SJCRH30 (cell line): ENCODE measurements around the gene PIK3R3. TPM values are rescaled to one million over a fixed set of nuclear protein-coding genes. Genes with fewer than 3 reads are reported as not detected.
"Not testable (repeated sequence)": the region's sequence is repeated elsewhere in the genome, so short reads cannot be mapped to it uniquely, and the experiment has no call there.

ENCODE experiments used
- DNase-seq, 2 experiments: peaks; one replicate each; pipeline ENCODE4 v3.0.0-alpha.2; 2015 to 2020
- H3K27ac ChIP-seq: fragments of 250-450 bp; sonication (Bioruptor Pico); 2 replicates; pipeline ENCODE4 v1.5.1; 2020; ENCODE audit warnings: mild to moderate bottlenecking, moderate library complexity
- H3K27me3 ChIP-seq: fragments of 250-450 bp; sonication (Bioruptor Pico); 2 replicates; pipeline ENCODE4 v1.5.1; 2020; ENCODE audit warnings: mild to moderate bottlenecking, moderate library complexity
- H3K36me3 ChIP-seq: fragments of 250-450 bp; sonication (Bioruptor Pico); 2 replicates; pipeline ENCODE4 v1.5.1; 2020; ENCODE audit warnings: mild to moderate bottlenecking, moderate library complexity
- H3K4me1 ChIP-seq: fragments of 250-450 bp; sonication (Bioruptor Pico); 2 replicates; pipeline ENCODE4 v1.5.1; 2020; ENCODE audit warnings: mild to moderate bottlenecking, moderate library complexity
- H3K4me3 ChIP-seq: fragments of 250-450 bp; sonication (Bioruptor Pico); 2 replicates; pipeline ENCODE4 v1.5.1; 2020; ENCODE audit warnings: mild to moderate bottlenecking, moderate library complexity
- H3K9me3 ChIP-seq: fragments of 250-450 bp; sonication (Bioruptor Pico); replicated peaks from 2 replicates; pipeline ENCODE4 v1.5.1; 2020; ENCODE audit warnings: mild to moderate bottlenecking, moderate library complexity
- total RNA-seq: library from RNA; depleted of rRNA; stranded (reverse); fragments of >200 nt; shearing (Covaris generic); gene quantifications from 2 replicates; pipeline ENCODE4 v1.2.3, GENCODE V29; 2014

PIK3R3 gene
- total RNA-seq, 1 experiment from 2014 or later = 23.5 TPM

- DNase-seq = no peak
- Histone ChIP-seq H3K9me3 (peaks cover 7% of the 10 kb centered on the region), H3K36me3 (peaks cover 6% of the 10 kb centered on the region; the same call in 1 of the 2 replicates), H3K4me1 (peaks cover 3% of the 10 kb centered on the region; the same call in 1 of the 2 replicates), H3K27ac (no peak overlapping the region), H3K27me3 (no peaks in the 10 kb centered on the region), H3K4me3 (no peak overlapping the region)
Observed at GRCh38 chr1:46099215-46099614, 33.2 kb downstream of the PIK3R3 start.

GRCh38 chr1:46098027-46098712 lies 34.3 kb downstream of the PIK3R3 start:
- H3K27me3 ChIP-seq = no peaks in the 10 kb centered on the region
- DNase-seq = no peak
- peaks cover 7% of the 10 kb centered on the region for H3K9me3 ChIP-seq
- no peak overlapping the region for H3K27ac ChIP-seq
- peaks cover 3% of the 10 kb centered on the region; the same call in 1 of the 2 replicates for H3K4me1 ChIP-seq
- no peak overlapping the region for H3K4me3 ChIP-seq
- peaks cover 6% of the 10 kb centered on the region; the same call in 1 of the 2 replicates for H3K36me3 ChIP-seq

GRCh38 chr1:46097149-46097472 lies 35.3 kb downstream of the PIK3R3 start:
- Histone ChIP-seq H3K27me3 (no peaks in the 10 kb centered on the region), H3K4me1 (peaks cover 3% of the 10 kb centered on the region; the same call in 1 of the 2 replicates), H3K36me3 (peaks cover 6% of the 10 kb centered on the region; the same call in 1 of the 2 replicates), H3K27ac (no peak overlapping the region), H3K4me3 (no peak overlapping the region), H3K9me3 (peaks cover 7% of the 10 kb centered on the region)
- no peak for DNase-seq

GRCh38 chr1:46096269-46097148 lies 35.9 kb downstream of the PIK3R3 start:
- Histone ChIP-seq H3K27me3 (no peaks in the 10 kb centered on the region), H3K27ac (no peak overlapping the region), H3K4me1 (peaks cover 3% of the 10 kb centered on the region; the same call in 1 of the 2 replicates), H3K9me3 (peaks cover 7% of the 10 kb centered on the region), H3K36me3 (peaks cover 5% of the 10 kb centered on the region; the same call in 1 of the 2 replicates), H3K4me3 (no peak overlapping the region)
- peak in 1 of 2 experiments; percentile 13 for DNase-seq

DNA sequence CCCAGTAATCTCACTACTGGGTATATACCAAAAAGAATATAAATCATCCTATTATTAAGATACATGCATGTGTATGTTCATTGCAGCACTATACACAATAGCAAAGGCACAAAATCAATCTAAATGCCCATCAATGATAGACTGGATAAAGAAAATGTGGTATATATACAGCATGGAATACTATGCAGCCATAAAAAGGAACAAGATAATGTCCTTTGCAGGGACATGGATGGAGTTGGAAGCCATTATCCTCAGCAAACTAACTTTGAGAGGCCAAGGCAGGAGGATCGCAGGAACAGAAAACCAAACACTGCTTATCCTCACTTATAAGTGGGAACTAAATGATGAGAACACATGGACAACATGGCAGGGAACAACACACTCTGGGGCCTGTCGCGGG lies 37.3 kb downstream of the PIK3R3 start:
- H3K36me3 ChIP-seq, H3K27me3 ChIP-seq, DNase-seq, H3K27ac ChIP-seq, H3K9me3 ChIP-seq, H3K4me1 ChIP-seq, H3K4me3 ChIP-seq: not testable (repeated sequence)

GRCh38 chr1:46094471-46095005 lies 37.9 kb downstream of the PIK3R3 start:
- Histone ChIP-seq H3K4me3 (no peak overlapping the region), H3K9me3 (peaks cover 5% of the 10 kb centered on the region), H3K27ac (no peak overlapping the region), H3K27me3 (no peaks in the 10 kb centered on the region), H3K4me1 (peaks cover 3% of the 10 kb centered on the region; the same call in 1 of the 2 replicates), H3K36me3 (peaks cover 3% of the 10 kb centered on the region; the same call in 1 of the 2 replicates)
- no peak for DNase-seq

GRCh38 chr1:46093832-46094231 lies 38.6 kb downstream of the PIK3R3 start:
- H3K9me3 ChIP-seq, H3K27ac ChIP-seq, H3K27me3 ChIP-seq, H3K4me1 ChIP-seq, H3K36me3 ChIP-seq, H3K4me3 ChIP-seq, DNase-seq: not testable (repeated sequence)

GRCh38 chr1:46087891-46088290 lies 44.5 kb downstream of the PIK3R3 start:
- DNase-seq = no peak
- Histone ChIP-seq H3K27me3 (no peaks in the 10 kb centered on the region), H3K4me1 (no peaks in the 10 kb centered on the region), H3K36me3 (no peaks in the 10 kb centered on the region), H3K9me3 (no peaks in the 10 kb centered on the region), H3K4me3 (no peak overlapping the region), H3K27ac (no peak overlapping the region)

DNA sequence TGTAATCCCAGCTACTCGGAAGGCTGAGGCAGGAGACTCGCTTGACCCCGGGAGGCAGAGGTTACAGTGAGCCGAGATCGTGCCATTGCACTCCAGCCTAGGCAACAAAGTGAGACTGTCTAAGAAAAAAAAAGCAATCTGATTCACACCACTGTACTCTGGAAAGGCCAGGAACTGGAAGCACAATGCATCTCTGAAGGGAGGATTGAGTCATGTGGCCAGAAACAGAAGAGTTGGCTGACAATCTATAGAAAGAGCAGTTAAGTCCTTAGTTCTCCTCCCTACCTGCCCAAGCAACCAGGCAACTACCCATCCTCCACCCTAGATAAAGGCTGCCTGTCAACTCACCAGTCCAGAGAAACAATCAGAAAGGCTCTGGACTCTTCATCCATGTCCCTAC lies 45.9 kb downstream of the PIK3R3 start:
- no peaks in the 10 kb centered on the region for H3K9me3 ChIP-seq
- no peaks in the 10 kb centered on the region for H3K4me1 ChIP-seq
- no peak for DNase-seq
- no peaks in the 10 kb centered on the region for H3K27me3 ChIP-seq
- no peak overlapping the region for H3K27ac ChIP-seq
- no peaks in the 10 kb centered on the region for H3K36me3 ChIP-seq
- no peak overlapping the region for H3K4me3 ChIP-seq

GRCh38 chr1:46084553-46085451 lies 47.6 kb downstream of the PIK3R3 start:
- Histone ChIP-seq H3K9me3 (no peaks in the 10 kb centered on the region), H3K27ac (no peak overlapping the region), H3K27me3 (no peaks in the 10 kb centered on the region), H3K36me3 (no peaks in the 10 kb centered on the region), H3K4me3 (no peak overlapping the region), H3K4me1 (no peaks in the 10 kb centered on the region)
- DNase-seq = no peak

DNA sequence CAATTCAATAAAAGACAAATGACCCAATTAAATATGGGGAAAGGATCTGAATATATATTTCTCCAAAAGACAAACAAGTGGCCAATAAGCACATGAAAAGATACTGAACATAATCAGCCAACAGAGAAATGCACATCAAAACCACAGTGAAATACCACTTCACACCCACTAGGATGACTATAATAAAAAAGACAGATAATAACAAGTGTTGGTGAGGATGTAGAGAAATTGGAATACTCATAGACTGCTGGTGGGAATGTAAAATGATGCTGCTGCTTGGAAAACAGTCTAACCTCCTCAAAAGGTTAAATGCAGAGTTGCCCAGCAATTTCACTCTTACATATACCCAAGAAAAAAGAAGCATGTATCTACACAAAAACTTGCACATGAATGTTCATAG lies 48.9 kb downstream of the PIK3R3 start:
- H3K4me1 ChIP-seq = no peaks in the 10 kb centered on the region
- H3K9me3 ChIP-seq = no peaks in the 10 kb centered on the region
- H3K36me3 ChIP-seq = no peaks in the 10 kb centered on the region
- no peak for DNase-seq
- H3K27me3 ChIP-seq = no peaks in the 10 kb centered on the region
- H3K27ac ChIP-seq = no peak overlapping the region
- H3K4me3 ChIP-seq = no peak overlapping the region

GRCh38 chr1:46081619-46082018 lies 50.8 kb downstream of the PIK3R3 start:
- no peak overlapping the region for H3K4me3 ChIP-seq
- H3K27me3 ChIP-seq = no peaks in the 10 kb centered on the region
- H3K36me3 ChIP-seq = peaks cover 5% of the 10 kb centered on the region; the same call in 1 of the 2 replicates
- peaks cover 14% of the 10 kb centered on the region for H3K4me1 ChIP-seq
- no peak for DNase-seq
- H3K27ac ChIP-seq = no peak overlapping the region
- no peaks in the 10 kb centered on the region for H3K9me3 ChIP-seq

DNA sequence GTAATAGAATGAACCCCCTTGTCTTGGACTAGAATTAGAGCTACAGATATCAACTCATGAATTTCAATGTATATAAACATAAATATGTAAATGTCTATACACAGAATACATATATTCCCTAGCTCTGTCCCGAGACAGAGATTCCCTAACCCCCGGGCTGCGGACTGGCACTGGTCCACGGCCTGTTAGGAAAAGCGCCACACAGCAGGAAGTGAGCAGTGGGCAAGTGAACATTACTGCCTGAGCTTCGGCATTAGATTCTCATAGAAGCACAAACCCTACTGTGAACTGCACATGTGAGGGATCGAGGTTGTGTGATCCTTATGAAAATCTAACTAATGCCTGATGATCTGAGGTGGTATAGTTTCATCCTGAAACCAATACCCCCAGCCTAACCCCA lies 51.2 kb downstream of the PIK3R3 start:
- DNase-seq = no peak
- no peak overlapping the region for H3K4me3 ChIP-seq
- peaks cover 6% of the 10 kb centered on the region; the same call in 1 of the 2 replicates for H3K36me3 ChIP-seq
- peaks cover 14% of the 10 kb centered on the region for H3K4me1 ChIP-seq
- H3K9me3 ChIP-seq = no peaks in the 10 kb centered on the region
- no peak overlapping the region for H3K27ac ChIP-seq
- H3K27me3 ChIP-seq = no peaks in the 10 kb centered on the region

DNA sequence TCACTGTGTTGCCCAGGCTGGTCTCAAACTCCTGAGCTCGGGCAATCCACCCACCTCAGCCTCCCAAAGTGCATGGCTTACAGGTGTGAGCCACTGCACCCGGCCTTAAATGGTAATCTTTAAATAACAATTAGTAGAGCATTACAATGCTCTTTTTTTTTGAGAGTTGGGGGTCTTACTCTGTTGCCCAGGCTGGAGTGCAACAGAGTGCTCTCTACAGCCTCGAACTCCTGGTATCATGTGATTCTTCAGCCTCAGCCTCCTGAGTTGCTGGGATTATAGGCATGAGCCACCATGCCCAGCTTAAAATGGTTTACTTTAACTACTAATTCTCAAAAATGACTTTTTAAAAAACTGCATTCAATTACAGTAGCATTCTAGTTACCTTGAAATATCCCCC lies 52.2 kb downstream of the PIK3R3 start:
- H3K27me3 ChIP-seq = no peaks in the 10 kb centered on the region
- no peak overlapping the region for H3K4me3 ChIP-seq
- no peak overlapping the region for H3K27ac ChIP-seq
- H3K4me1 ChIP-seq = peaks cover 14% of the 10 kb centered on the region
- no peak for DNase-seq
- no peaks in the 10 kb centered on the region for H3K9me3 ChIP-seq
- H3K36me3 ChIP-seq = peaks cover 9% of the 10 kb centered on the region; the same call in 1 of the 2 replicates
